ENCODE measurements around the gene GJC1. TPM values are rescaled to one million over a fixed set of nuclear protein-coding genes. Genes with fewer than 3 reads are reported as not detected.

Gene GJC1
- total and polyA plus RNA-seq, 9 of the 15 experiments (the other 6 are each of a cell fraction or from before 2014, with no cell fraction given), result 0.04 to 1.4 (median 0.18) TPM; not detected in 1

- in situ Hi-C loops (cut with MboI), result no loop called here
- Histone ChIP-seq H2AFZ (ENCODE audit: low read depth, low read length) (no peak overlapping the region), H4K20me1 (replicated peaks; ENCODE audit: control insufficient read depth, insufficient read depth, low read length) (peaks cover 10% of the 10 kb centered on the region; the same call in 1 of the 2 replicates), H3K27ac (ENCODE audit: extremely low read depth, low read depth, low read length) (no peak overlapping the region), H3K9ac (ENCODE audit: insufficient read depth in 1 of 2, low read depth in 2 of 2, low read length in 2 of 2) (no peak overlapping the region; a peak in 1 of 4 replicates), H3K4me3 (no peak overlapping the region), H3K36me3 (ENCODE audit: control insufficient read depth, insufficient read depth, low read length) (no peaks in the 10 kb centered on the region), H3K4me2 (ENCODE audit: insufficient read depth, low read length) (no peak overlapping the region), H3K79me2 (ENCODE audit: control insufficient read depth, insufficient read depth, low read length) (no peaks in the 10 kb centered on the region), H3K27me3 (ENCODE audit: control insufficient read depth in 2 of 2, insufficient read depth in 2 of 2, low read length in 2 of 2) (peaks cover 3 to 36% of the 10 kb centered on the region in 2 experiments; a peak in 3 of 5 replicates), H3K4me1 (replicated peaks in 1 of 2; ENCODE audit: control insufficient read depth in 2 of 2, insufficient read depth in 2 of 2, low read length in 2 of 2) (peaks cover 0 to 18% of the 10 kb centered on the region in 2 experiments; a peak in 2 of 5 replicates), H3K9me3 (replicated peaks; ENCODE audit: control insufficient read depth, insufficient read depth, low read depth, low read length) (no peaks in the 10 kb centered on the region), H3K9me1 (ENCODE audit: control insufficient read depth, insufficient read depth, low read length) (no peaks in the 10 kb centered on the region)
- BruUV-seq (replicated peaks), result no TSS peak
- no peak for FAIRE-seq
- 29% methylated on average over 5 of the region's 5 CpGs for WGBS (ENCODE audit: insufficient coverage, low coverage, missing lambda C conversion rate)
- intact Hi-C loops (cut with micrococcal nuclease), result no loop called here
- no peak for DNase-seq (ENCODE audit: extremely low read depth in 1 of 4, low spot score in 3 of 4)
- CTCF ChIA-PET (ENCODE audit: low intra/inter-chr PET ratio), result no interaction called here
- POLR2A ChIA-PET, result no interaction called here
- no peak for ATAC-seq
- TF ChIP-seq MCM5 (IDR thresholded peaks at IDR 0.05; ENCODE audit: low read depth), result no peak
- TF ChIP-seq HMG20A (CRISPR knock-in tag; conservative IDR thresholded peaks at IDR 0.05), result no peak
- no peak for TF ChIP-seq FOXP4 (CRISPR knock-in tag; IDR thresholded peaks at IDR 0.05; ENCODE audit: borderline replicate concordance)
- TF ChIP-seq, protein P1, sequence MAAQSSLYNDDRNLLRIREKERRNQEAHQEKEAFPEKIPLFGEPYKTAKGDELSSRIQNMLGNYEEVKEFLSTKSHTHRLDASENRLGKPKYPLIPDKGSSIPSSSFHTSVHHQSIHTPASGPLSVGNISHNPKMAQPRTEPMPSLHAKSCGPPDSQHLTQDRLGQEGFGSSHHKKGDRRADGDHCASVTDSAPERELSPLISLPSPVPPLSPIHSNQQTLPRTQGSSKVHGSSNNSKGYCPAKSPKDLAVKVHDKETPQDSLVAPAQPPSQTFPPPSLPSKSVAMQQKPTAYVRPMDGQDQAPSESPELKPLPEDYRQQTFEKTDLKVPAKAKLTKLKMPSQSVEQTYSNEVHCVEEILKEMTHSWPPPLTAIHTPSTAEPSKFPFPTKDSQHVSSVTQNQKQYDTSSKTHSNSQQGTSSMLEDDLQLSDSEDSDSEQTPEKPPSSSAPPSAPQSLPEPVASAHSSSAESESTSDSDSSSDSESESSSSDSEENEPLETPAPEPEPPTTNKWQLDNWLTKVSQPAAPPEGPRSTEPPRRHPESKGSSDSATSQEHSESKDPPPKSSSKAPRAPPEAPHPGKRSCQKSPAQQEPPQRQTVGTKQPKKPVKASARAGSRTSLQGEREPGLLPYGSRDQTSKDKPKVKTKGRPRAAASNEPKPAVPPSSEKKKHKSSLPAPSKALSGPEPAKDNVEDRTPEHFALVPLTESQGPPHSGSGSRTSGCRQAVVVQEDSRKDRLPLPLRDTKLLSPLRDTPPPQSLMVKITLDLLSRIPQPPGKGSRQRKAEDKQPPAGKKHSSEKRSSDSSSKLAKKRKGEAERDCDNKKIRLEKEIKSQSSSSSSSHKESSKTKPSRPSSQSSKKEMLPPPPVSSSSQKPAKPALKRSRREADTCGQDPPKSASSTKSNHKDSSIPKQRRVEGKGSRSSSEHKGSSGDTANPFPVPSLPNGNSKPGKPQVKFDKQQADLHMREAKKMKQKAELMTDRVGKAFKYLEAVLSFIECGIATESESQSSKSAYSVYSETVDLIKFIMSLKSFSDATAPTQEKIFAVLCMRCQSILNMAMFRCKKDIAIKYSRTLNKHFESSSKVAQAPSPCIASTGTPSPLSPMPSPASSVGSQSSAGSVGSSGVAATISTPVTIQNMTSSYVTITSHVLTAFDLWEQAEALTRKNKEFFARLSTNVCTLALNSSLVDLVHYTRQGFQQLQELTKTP (IDR thresholded peaks at IDR 0.05; ENCODE audit: low read depth in 1 of 2, partially characterized antibody in 2 of 2), result no peak
- TF ChIP-seq, protein P2, sequence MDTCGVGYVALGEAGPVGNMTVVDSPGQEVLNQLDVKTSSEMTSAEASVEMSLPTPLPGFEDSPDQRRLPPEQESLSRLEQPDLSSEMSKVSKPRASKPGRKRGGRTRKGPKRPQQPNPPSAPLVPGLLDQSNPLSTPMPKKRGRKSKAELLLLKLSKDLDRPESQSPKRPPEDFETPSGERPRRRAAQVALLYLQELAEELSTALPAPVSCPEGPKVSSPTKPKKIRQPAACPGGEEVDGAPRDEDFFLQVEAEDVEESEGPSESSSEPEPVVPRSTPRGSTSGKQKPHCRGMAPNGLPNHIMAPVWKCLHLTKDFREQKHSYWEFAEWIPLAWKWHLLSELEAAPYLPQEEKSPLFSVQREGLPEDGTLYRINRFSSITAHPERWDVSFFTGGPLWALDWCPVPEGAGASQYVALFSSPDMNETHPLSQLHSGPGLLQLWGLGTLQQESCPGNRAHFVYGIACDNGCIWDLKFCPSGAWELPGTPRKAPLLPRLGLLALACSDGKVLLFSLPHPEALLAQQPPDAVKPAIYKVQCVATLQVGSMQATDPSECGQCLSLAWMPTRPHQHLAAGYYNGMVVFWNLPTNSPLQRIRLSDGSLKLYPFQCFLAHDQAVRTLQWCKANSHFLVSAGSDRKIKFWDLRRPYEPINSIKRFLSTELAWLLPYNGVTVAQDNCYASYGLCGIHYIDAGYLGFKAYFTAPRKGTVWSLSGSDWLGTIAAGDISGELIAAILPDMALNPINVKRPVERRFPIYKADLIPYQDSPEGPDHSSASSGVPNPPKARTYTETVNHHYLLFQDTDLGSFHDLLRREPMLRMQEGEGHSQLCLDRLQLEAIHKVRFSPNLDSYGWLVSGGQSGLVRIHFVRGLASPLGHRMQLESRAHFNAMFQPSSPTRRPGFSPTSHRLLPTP (IDR thresholded peaks at IDR 0.05; ENCODE audit: borderline replicate concordance, extremely low read depth, insufficient read length), result no peak
- no peak for TF ChIP-seq ZC3H8 (IDR thresholded peaks at IDR 0.05)
- no peak for TF ChIP-seq KAT8 (IDR thresholded peaks at IDR 0.05; ENCODE audit: low read depth)
- TF ChIP-seq IRF2 (CRISPR knock-in tag; IDR thresholded peaks at IDR 0.05), result no peak
- TF ChIP-seq, protein P3, sequence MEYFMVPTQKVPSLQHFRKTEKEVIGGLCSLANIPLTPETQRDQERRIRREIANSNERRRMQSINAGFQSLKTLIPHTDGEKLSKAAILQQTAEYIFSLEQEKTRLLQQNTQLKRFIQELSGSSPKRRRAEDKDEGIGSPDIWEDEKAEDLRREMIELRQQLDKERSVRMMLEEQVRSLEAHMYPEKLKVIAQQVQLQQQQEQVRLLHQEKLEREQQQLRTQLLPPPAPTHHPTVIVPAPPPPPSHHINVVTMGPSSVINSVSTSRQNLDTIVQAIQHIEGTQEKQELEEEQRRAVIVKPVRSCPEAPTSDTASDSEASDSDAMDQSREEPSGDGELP (CRISPR knock-in tag; IDR thresholded peaks at IDR 0.05; ENCODE audit: borderline replicate concordance), result no peak
- TF ChIP-seq ZNF668 (CRISPR knock-in tag; IDR thresholded peaks at IDR 0.05), result no peak
- no peak for TF ChIP-seq ZNF239 (CRISPR knock-in tag; IDR thresholded peaks at IDR 0.05)
- TF ChIP-seq ZNF699 (CRISPR knock-in tag; IDR thresholded peaks at IDR 0.05; ENCODE audit: insufficient replicate concordance), result no peak
Measured at GRCh38 chr17:44757918-44758413, 72.1 kb downstream of the GJC1 start.
